HPDE6-E6E7 (cell line): ENCODE measurements around the gene SMIM32.
A peak's percentile ranks its signal among the peaks of the same experiment; 100 is the strongest.

Experiments used
- DNase-seq: peaks from one replicate; pipeline ENCODE4 v3.0.0; 2011; ENCODE audit warnings: missing footprints; ENCODE audit errors: extremely low spot score

The SMIM32 gene

DNA sequence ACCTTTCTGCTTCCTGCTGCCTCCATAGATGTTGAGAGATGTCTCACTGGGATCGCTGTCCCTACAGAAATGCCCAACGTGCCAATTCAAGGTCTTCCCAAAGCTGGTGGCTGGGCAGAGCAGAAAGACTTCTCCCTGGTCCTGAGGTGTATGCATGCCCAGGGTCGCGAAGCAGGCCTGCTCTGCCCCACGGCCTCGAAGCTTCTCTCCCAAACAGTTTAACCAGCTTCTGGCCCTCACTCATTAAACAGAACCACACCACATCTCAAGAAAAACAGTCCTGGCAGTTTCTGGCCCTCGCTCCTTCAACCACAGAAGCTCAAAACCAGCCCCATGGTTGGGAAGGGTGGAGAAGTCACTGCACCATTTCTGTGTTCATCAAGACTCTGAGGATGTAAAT is 14.7 kb upstream of the SMIM32 start:
- DNase-seq, result no peak

DNA sequence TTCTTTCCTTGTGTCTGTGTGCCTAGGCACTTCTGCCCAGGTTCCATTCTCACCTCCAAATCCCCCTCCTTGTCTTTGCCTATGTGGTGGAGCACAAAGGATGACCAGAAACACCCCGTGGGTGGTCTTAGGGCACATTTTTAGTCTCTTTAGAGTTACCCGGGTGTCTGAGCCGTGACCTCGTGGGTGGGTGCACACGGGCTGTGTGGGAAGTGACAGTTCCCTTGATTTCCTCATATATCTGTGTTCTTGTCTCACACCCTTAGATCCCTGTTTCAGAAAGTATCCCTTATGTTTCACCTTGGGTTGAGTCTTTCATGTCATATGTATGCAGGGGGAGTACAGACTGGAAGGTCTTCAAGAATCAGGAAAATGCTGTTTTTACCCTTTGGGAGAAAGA is 13.4 kb upstream of the SMIM32 start:
- DNase-seq, result no peak

- no peak for DNase-seq
Observed at GRCh38 chr5:136205941-136206340, 13.0 kb upstream of the SMIM32 start.

GRCh38 chr5:136205061-136205702 is 12.2 kb upstream of the SMIM32 start:
- DNase-seq, result no peak

DNA sequence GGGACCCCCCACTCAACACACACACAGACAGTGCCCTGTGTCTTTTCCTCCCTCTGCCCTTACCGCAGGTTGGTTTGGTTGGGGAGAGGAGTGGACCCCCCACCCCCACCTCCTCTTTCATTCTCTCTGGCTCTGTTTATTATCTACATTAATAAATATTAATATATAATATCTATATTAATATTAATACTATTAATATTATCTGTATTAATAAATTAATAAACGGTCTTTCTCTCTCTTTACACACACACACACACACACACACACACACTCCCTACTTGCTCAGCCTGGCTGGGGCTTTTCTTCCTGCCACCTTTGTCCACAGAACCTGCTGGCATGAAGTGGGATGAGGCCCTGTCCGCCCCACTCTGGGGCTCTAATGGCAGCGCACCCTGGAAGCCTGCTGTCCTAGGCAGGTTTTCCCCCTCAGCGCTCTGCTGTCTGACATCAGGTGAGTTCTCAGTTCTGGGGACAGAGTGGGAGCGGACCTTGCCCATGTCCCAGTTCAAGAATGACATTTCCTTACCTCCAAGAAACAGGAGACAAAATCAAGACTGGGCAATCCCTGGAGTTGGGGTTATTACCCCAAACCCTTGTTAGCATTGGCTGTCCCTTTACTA is 10.5 kb upstream of the SMIM32 start:
- no peak for DNase-seq

DNA sequence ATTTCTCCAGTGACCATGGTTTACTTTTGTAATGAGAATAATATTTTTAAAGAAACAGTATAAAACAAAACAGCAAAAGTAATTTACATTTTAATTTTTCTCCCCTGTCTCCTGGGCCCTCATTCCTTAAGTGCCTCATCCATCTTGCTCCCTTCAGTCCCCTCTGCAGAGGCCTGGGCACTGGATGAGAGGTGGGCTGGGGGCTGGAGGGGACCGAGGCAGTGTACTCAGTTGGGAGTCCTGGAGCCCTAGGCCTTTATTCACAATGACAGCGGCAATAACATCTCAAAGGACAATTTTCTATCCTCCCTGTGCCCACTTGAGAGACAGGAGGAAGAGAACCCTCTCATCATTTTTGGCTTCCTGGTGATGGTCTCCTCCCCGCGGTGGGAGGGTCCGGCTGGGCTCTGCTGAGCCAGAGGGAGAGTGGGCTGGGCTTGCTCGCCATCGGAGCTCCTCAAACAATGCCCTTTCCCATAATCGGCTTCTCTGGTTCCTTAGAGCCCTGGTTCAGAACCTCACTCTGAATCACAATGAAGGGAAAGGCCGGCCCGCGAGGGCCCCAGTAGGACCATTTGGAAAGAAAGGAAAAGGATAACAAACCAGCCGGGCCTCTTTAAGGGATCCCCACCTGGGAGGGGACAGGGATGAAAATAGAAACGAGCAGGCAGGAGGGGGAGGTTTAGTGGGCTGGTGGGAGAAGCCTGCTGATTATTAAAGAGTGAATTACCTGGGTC is 9.7 kb upstream of the SMIM32 start:
- DNase-seq, result no peak

- DNase-seq, result no peak
Observed at GRCh38 chr5:136201870-136202269, 8.9 kb upstream of the SMIM32 start.

- no peak for DNase-seq
Observed at GRCh38 chr5:136200761-136201160, 7.8 kb upstream of the SMIM32 start.

DNA sequence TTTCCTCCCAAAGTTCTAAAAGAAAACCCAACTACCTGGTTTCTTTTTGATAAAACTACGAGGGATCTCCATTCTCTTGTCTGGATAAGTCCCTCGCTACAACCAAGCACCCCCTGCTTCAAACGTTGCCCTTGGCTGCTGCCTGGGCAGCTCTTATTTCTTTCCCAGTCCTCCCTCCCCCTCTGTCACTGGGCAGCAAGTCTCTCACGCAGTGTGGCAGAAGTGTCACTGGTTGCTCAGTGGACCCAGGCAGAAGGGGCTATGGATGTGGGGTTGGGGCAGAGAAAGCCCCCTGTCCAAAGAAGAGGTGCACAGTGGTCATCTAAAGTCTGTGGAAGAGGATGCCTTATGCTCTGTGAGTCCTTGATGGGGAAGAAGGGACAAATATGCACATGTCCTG is 7.2 kb upstream of the SMIM32 start:
- no peak for DNase-seq

DNA sequence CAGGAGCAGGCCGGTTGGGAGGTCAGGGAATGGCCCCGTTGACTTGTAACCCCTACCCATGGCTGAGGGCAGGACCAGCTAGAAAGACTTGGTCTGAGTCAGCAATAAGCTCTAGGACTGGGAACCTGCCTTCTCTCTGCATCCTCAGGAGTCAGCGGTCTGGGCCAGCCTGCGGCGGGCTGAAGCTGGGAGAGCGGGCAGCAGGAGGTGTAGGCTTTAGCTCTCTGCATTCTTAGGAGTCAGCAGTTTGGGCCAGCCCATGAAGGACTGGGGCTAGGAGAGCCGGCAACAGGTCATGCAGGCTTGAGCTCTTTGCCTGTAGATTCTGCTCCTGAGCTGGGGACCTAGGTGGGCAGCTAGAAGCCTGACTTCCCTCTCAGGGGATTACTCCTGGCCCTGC is 6.4 kb upstream of the SMIM32 start:
- no peak for DNase-seq

- no peak for DNase-seq
Observed at GRCh38 chr5:136198453-136198852, 5.5 kb upstream of the SMIM32 start.

- peak; percentile 20 for DNase-seq
Observed at GRCh38 chr5:136197462-136198142, 4.6 kb upstream of the SMIM32 start.

DNA sequence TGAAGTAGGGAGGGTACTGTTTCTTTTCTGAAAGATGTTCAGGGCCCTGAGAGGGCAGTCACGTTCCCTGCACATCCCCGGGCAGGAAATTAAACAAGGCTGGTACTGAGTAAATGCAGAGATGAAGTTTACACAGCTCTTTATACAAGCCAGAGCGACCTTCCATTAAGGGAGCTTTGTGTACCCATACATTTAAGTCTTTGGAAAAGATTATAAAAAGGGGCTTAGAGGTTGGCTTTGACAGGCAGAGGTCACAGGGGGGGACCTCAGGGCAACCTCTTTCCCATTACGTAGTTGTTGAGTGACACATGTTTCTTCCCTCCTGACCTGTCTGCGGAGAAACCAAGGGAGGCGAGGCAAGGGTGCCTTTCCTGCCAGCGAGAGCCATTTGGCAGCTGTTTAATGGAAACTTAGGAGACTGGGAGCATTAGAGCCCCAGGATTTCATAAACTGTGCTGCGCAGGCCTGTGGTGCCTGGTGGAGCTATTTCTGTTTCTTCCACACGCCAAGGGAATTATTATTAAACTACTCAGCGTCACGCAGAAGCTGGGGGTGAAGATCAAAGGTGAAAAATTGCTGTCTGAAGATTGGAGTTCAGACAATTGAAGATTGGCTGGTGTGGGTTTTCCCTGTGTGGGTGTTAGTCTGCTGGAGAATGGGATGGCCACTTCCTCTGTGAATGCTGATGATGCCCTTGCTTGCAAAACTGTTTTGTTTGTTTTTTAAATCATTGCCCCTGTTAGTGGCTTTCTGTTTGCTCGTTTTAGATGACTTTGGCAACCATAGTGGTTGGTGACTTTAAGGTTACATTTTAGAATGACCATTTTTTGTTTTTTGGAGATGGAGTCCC is 3.2 kb upstream of the SMIM32 start:
- DNase-seq, result no peak

GRCh38 chr5:136194576-136194975 is 1.6 kb upstream of the SMIM32 start:
- no peak for DNase-seq

GRCh38 chr5:136193322-136193935 is 467 bp upstream of the SMIM32 start:
- DNase-seq, result no peak

DNA sequence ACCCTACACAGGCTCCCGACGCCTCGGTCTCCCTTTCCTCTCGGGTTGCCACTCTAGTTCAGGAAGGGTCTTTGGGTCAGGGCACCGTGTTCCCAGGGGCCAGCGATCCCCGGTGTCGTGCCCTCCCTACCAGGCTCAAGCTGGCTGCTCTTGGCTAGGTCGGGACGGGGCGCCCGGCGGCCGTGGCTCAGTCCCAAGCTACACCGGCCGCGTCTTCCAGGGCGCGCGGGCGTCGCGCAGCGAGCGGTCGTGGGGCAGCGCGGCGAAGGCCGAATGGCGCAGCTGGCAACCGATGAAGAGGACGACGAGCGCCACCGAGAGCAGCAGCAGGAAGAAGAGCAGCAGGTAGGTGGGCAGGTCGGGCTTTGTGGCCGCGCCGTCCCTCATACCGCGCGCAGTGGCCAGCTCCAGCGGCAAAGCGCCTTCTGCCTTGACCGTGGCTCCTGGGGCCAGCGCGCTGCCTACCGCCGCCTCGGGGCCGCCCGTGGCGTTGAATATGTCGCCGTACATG is 892 bp downstream of the SMIM32 start:
- no peak for DNase-seq

DNA sequence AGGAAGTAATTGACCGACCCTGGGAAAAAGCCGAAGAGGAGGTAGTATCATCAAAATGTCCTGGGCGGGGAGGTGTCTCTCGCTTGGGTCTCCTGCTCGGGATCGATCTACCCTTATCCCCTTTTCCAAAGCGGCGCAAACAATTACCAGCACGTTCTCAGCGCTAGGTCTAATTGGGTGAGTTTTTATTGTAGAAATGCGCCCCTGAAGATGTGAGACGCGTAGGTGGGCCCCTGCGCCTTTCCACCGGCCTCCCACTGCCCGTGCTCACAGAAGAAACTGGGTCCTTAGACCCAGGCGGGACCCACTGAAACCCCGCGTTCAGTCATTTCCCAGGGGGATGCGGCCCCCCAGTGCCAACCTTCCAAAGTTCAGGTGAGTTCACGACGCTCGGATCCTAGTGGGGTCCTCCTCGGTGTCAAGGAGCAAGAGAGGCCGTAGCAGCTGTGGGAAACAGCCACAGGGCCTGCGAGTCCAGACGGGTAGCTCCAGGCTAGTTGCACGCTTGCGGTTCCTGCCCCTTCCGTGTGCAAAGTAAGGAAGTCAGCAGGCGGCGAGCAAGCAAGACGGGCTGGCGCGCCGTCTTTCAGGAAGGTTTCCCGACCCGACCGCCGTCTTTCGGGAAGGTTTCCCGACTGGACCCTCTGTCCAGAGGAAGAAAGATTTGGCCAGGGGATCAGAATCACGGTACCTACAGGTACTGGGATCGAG is 1.5 kb downstream of the SMIM32 start:
- DNase-seq, result no peak

DNA sequence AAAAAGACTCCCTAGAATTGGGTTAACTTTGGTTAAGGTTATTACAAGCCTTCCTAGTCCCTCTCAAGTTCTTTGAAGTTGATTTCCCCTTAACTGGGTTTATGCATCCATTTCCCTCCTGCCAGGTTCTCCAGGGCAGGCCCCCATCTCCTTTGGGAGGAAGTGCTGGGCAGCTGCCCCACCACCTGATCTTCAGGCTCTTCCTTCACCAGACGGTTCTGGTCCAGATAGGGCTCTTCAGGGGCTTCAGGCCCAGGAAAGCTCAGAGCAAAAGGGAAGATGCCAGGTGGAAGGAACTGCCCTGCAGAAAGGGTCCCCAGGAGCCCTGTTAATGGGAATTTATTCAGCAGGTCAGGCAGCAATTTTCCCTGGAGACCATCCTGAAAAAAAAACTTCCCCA is 2.1 kb downstream of the SMIM32 start:
- no peak for DNase-seq

- DNase-seq, result no peak
Observed at GRCh38 chr5:136190091-136190720, 2.8 kb downstream of the SMIM32 start.

GRCh38 chr5:136188859-136189258 is 4.1 kb downstream of the SMIM32 start:
- no peak for DNase-seq
